Measurements from ENCODE around the gene PEAK1.

PEAK1 gene

GRCh38 chr15:77395013-77395774 lies 24.7 kb downstream of the PEAK1 start:
- peaks cover 0 to 5% (median 4%) of the 10 kb centered on the region in 3 donors for H3K36me3 ChIP-seq

GRCh38 chr15:77393471-77393840 lies 26.4 kb downstream of the PEAK1 start:
- intact Hi-C loops (cut with DNase I; ENCODE audit: low total_unique reads), result no loop called here
- Histone ChIP-seq H3K27ac (no peak overlapping the region), H3K9me3 (peaks cover 0 to 30% (median 10%) of the 10 kb centered on the region in 3 donors), H3K27me3 (no peaks in the 10 kb centered on the region), H3K4me3 (no peak overlapping the region), H3K4me1 (peaks cover 0 to 13% (median 6%) of the 10 kb centered on the region in 4 donors), H3K36me3 (peaks cover 0 to 5% (median 0%) of the 10 kb centered on the region in 3 donors)
- TF ChIP-seq CTCF (IDR thresholded peaks at IDR 0.05), result no peak
- DNase-seq, result no peak

More at GRCh38 chr15:77395013-77395774, 24.7 kb downstream of the PEAK1 start:
- Histone ChIP-seq H3K4me1 (peaks cover 0 to 13% (median 3%) of the 10 kb centered on the region in 4 donors), H3K27ac (no peak overlapping the region), H3K4me3 (no peak overlapping the region), H3K27me3 (no peaks in the 10 kb centered on the region), H3K9me3 (peaks cover 5 to 43% (median 24%) of the 10 kb centered on the region in 3 donors)
- intact Hi-C loops (cut with DNase I; ENCODE audit: low total_unique reads), result no loop called here
- no peak for DNase-seq
- TF ChIP-seq CTCF (IDR thresholded peaks at IDR 0.05), result no peak

GRCh38 chr15:77392762-77393470 lies 27.0 kb downstream of the PEAK1 start:
- DNase-seq, result no peak
- Histone ChIP-seq H3K27ac (no peak overlapping the region), H3K27me3 (no peaks in the 10 kb centered on the region), H3K4me3 (no peak overlapping the region), H3K9me3 (peaks cover 0 to 24% (median 9%) of the 10 kb centered on the region in 3 donors), H3K36me3 (peaks cover 0 to 5% (median 0%) of the 10 kb centered on the region in 3 donors), H3K4me1 (peaks cover 0 to 14% (median 6%) of the 10 kb centered on the region in 4 donors)
- no peak for TF ChIP-seq CTCF (IDR thresholded peaks at IDR 0.05)
- intact Hi-C loops (cut with DNase I; ENCODE audit: low total_unique reads), result no loop called here

DNA sequence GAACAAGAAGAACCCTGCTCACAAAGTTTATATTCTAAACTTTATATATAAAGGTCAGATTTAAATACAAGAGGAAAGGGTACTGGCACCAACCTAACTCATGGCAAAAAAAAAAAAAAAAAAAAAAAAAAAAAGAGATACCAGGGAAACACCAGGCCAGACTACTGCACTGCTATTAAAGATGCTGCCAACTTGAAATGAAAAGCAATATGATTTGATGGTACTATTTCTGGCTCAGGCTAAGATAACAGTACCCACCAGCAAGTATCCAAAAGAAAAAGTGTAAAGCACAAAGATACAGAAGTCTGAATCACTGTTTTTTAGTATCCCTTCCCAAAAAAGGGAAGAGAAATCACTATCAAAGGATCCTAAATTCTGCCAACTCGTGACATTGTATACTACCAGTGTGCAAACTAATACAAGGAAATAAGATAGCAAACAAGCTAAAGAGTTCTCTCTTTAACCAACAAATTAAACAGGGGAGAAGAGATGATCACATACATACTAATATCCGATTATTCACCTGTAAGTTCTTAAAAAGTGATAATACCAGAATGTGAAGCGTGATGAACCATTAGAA lies 28.4 kb downstream of the PEAK1 start:
- Histone ChIP-seq H3K4me1 (peaks cover 0 to 20% (median 6%) of the 10 kb centered on the region in 4 donors), H3K27me3 (no peaks in the 10 kb centered on the region), H3K4me3 (no peak overlapping the region), H3K9me3 (peaks cover 0 to 16% (median 5%) of the 10 kb centered on the region in 3 donors), H3K36me3 (peaks cover 0 to 5% (median 0%) of the 10 kb centered on the region in 3 donors), H3K27ac (no peak overlapping the region)
- no peak for DNase-seq
- intact Hi-C loops (cut with DNase I; ENCODE audit: low total_unique reads), result no loop called here
- TF ChIP-seq CTCF (IDR thresholded peaks at IDR 0.05), result no peak

- no peaks in the 10 kb centered on the region for H3K27me3 ChIP-seq
- no peak for TF ChIP-seq CTCF (IDR thresholded peaks at IDR 0.05)
- H3K4me3 ChIP-seq, result no peak overlapping the region
- H3K4me1 ChIP-seq, result peaks cover 0 to 47% (median 11%) of the 10 kb centered on the region in 4 donors
- H3K27ac ChIP-seq, result no peak overlapping the region
- no peaks in the 10 kb centered on the region for H3K36me3 ChIP-seq
- H3K9me3 ChIP-seq, result no peaks in the 10 kb centered on the region
- DNase-seq, result no peak
- intact Hi-C loops (cut with DNase I; ENCODE audit: low total_unique reads), result no loop called here
Measured at GRCh38 chr15:77387365-77388105, 32.4 kb downstream of the PEAK1 start.

All from tibial artery (tissue), 4 donors.